Left hindlimb (tissue), 1 donor: ENCODE measurements around the gene LONRF2.

Experiments used
- DNase-seq: peaks from one replicate; pipeline ENCODE4 v3.0.0-alpha.2; 2018

LONRF2 gene

DNA sequence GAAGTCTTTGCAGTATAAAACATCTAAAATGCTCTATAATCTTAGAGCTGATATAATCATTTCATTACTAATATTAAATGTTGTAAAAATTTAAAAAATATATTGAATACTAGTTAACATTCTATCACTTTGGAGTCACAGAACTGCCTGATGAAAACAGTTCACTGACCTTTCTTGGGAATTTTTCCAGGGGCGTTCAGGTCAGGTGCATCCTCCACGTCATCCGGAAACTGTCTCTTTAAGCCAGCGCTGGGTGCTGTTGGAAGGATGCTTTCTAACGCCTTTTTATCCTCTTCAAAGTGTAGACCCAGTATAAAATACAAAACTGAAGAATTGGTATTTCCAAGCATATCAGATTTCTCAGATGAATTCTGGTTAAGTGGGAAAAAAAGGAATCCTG lies 22.8 kb downstream of the LONRF2 start:
- DNase-seq: no peak

DNA sequence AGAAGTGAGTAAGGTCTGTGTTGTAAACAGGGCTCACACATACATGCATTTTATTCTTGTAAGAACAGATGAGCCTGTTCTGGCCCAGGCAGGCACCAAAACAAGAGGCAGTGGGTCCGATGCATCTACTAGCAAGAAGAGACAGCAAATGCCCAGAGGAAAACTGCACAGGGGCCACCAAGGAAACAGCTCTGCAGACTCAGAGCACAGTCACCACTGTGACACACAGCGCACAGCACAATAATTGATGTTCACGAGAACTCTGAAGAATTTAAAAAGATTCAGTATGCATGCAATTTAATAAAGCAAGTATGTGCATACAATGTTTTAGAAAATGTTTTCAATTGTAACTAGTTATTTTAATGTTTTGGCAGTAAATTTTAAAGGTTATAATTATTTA lies 24.8 kb downstream of the LONRF2 start:
- DNase-seq: no peak

DNA sequence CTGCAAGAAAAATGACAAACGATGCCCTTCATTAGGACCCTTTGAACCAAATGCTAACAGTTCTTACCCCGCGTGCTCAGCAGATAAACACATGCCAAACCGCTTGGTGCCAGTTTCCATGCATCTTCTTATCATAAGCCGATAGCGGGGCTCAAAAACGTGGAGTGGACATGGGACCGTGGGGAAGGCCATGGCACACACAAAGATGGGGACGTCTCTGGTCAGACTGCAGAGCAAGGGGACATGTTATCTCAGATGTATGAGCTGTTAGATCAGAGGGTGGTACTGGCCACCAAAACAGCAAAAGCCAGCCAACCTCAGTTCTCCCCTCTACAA lies 28.2 kb downstream of the LONRF2 start:
- DNase-seq: no peak

GRCh38 chr2:100293341-100294161 lies 28.8 kb downstream of the LONRF2 start:
- no peak for DNase-seq

DNA sequence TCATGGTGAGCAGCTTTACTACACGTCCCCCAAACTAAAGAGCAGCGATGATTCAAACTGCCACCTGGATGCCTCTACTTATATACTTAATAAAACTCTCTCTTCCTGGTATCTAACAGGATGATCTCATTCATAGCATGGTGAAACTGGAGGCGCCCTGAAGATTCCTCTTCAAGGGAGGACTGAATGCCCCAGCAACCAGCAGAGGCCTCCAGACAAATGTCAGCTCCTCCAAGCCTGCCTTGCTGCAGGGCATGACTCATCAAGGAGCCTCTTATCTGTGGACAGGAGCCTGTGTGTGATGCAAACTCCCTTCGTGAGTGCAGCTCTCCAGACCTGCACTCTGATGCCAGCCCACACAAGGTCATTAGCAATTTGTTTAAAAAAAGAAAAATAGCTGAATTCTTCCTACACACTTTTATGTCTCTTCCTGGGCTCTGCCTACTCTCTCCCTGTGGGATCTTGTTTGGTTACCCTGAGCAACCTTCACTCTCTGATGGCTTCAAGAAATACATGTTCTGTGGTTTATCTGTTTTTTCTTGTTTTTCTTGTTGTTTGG lies 30.2 kb downstream of the LONRF2 start:
- no peak for DNase-seq

DNA sequence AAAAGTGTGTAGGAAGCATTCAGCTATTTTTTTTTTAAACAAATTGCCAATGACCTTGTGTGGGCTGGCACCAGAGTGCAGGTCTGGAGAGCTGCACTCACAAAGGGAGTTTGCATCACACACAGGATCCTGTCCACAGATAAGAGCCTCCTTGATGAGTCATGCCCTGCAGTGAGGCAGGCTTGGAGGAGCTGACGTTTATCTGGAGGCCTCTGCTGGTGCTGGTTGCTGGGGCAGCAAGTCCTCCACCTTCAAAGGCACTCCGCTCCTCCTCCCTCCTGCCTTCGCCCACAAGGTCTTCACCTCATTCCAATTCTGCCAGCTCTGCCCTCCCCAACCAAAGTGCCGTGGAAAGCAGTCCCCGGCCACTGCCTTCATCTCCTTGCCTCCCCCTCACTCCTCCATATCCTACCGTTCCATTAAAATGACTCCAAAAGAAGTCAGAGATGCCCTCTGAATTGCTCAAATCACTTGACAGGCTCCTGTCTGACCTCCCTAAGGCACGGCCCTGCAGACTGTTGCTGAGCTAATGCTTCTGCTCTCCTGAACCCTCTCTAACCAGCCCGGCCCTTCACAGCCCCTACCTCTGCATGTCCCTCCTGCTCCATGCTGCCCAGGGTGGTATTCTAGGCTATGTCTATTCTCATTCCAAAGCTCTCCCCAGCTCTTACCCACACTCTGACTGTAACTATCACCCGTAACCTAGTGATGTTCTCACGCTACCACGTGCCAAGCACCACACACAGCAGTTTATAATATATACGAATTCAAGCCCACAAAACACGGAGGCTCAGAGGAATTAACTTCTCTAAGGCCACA lies 30.9 kb downstream of the LONRF2 start:
- DNase-seq: no peak

GRCh38 chr2:100290718-100291151 lies 31.6 kb downstream of the LONRF2 start:
- DNase-seq: no peak

DNA sequence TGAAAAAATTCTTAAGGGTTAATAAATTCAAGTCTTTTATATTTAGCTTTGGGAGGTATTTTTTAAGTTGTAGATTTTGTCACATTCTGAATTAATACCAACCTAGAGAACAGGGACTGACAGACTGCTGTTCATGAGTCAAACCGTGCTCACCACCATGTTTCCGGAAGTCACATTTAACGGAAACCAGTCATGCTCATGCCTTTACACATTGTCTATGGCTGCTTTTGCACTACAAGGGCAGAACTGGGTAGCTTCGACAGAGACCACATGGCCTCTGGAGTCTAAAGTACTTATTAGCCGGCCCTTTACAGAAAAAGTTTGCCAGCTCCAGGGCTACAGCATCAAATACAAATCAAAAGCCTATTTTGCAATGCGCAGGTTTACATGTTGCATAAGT lies 33.3 kb downstream of the LONRF2 start:
- DNase-seq: no peak

GRCh38 chr2:100286318-100286717 lies 36.0 kb downstream of the LONRF2 start:
- DNase-seq: no peak

DNA sequence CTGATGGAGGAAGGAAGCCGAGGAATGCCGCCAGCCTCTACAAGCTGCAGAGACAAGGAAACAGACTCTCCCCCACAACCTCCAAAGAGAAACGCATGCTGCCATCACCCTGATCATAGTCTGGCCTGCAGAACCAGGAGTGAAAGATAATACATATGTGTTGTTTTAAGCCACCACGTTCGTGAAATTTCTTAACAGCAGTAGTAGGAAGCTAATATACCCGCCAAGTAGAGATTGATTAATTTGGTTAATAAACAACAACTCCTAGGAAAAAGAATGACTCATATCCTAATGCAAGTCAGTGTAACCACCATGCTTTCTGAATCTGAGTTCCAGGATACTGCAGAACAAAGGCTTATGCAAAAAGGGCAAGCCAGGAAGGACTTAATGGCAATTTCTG lies 36.6 kb downstream of the LONRF2 start:
- no peak for DNase-seq

- DNase-seq: no peak
These were observed 37.3 kb downstream of the LONRF2 start for GRCh38 chr2:100285011-100285410.

GRCh38 chr2:100283724-100284501 lies 38.4 kb downstream of the LONRF2 start:
- DNase-seq: no peak

GRCh38 chr2:100281521-100282438 lies 40.5 kb downstream of the LONRF2 start:
- DNase-seq: no peak

DNA sequence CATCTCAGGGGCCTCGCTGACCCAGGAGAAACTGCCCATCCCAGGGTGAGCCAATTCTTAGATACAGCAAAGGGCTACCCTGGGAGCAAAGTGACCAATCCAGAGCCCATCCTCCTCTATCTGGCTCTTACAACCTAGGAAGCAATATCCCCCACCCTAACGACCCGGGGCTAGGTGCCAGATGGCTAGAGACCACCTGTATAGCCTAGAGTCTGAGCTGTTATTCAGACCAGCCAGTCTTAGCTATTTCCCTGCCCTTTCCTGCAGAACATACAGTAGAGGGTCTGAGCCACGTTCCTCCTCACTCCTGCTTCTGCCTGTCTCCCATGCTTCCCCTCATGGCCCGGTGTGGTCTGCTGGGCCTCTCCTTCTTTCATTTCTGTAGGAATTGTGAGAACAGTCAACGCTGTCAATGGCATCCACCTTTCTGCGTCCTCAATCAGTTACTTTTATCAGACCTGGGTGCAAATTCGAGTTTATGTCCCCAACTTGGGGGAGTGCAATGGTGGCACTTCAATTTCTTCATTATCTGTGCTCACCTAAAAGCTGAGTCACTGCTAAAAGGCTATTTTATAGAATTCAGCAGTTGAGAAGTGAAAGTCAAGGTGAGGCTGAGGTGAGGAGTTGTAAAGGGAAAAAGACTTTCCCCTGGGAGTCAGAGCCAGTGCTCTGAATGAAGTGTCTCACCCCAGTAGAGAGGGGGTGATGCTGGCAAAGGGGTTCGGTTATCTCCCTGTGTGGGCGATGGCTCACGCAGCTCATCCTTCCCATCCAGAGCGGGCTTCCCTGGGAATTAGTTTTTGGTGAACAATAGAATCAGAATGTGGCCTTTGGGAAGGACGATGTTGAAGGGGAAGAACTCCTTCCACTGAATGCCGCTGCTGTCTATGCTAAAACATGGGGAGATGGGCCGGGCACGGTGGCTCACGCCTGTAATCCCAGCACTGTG lies 42.4 kb downstream of the LONRF2 start:
- no peak for DNase-seq

GRCh38 chr2:100278986-100279385 lies 43.3 kb downstream of the LONRF2 start:
- DNase-seq: no peak

GRCh38 chr2:100278501-100278900 lies 43.8 kb downstream of the LONRF2 start:
- DNase-seq: no peak

GRCh38 chr2:100277540-100278207 lies 44.6 kb downstream of the LONRF2 start:
- no peak for DNase-seq

DNA sequence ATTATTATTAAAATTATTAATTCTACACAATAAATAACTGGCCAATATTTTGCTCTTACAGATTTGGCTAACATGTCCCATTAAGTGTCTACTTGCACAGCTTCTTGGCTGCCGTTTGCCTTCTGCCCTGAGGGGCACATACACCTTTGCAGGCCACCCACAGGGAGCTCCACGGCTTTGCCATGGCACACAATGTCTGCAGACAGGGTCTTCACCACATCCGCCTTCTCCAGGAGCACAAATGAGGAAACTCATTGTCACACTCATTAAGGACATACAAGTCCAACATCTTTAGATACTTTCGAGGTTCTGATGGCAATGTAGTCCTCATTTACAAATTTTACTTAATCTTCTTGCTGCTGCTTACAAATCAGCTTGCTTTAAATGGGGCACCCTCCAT lies 45.6 kb downstream of the LONRF2 start:
- no peak for DNase-seq

DNA sequence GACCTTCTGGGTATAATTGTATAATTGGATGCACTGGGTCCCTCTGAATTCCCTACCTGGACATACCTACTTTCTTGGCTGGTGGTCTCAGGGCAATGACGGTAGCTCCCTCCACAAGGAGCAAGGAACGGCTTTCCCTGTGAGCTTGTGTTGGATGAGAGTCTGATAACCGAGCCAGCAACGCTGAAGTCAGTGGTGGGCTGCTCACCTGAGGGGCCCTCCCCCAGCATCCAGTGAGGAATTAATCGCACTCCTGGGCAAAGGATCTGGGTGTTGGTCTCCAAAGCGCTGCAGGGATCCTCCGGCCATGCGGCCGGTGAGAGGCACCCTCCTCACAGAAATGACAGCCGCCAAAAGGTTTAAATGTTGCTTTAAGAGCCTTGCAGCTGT lies 47.1 kb downstream of the LONRF2 start:
- DNase-seq: no peak

- DNase-seq: no peak
These were observed 47.6 kb downstream of the LONRF2 start for GRCh38 chr2:100274566-100275199.
